NAMALWA (cell line): ENCODE measurements around the gene LMF1.

ENCODE experiments used
- DNase-seq: peaks from one replicate; pipeline ENCODE4 v3.0.0-alpha.2; 2015; ENCODE audit warnings: low spot score

LMF1 gene

DNA sequence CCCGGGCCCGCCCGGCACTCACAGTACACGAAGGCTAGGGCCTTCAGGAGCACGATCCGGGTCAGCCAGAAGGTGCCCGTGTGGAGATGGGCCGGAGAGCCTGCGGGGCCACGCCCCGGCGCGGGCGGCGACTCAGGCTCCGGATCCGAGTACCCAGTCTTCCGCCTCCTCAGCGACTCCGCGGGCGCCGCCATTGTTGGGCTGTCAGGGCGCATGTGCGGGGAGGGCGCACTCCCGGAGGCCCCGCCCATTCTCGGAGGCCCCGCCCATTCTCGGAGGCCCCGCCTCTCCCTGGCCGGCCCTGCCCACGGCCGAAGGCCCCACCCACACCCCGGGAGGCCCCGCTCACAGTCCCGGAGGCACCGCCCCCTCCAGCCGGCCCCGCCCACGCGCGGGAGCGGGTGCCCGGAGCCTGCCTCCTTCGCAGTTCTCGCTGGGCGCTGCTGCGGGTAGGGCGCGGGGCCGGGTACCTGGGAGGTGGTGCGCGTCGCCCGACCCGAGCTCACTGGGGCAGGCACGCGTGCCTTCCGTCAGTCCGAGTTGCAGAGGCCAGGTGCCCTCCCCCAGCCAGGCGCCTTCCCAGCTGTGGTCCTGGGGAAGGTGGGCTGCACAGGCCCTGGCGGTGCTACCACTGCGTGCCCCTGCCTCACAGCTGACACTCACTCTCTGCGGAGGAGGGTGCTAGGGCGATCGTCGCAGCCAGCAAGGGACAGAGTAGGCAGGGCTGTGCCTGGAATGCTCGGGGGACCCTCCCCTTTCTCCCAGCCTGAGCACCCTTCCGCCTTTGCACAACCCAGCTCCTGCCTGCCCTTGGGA lies at the start of gene LMF1:
TSS of gene LMF1 (minus strand) at position 219 of the 816 bp plus-strand sequence. CDS start at position 215, 4 bp downstream.
- DNase-seq, result peak; percentile 93

- DNase-seq, result no peak
Observed at GRCh38 chr16:1020091-1020399, 49.3 kb upstream of the LMF1 start.

GRCh38 chr16:1019231-1020090 lies 48.7 kb upstream of the LMF1 start:
- no peak for DNase-seq

DNA sequence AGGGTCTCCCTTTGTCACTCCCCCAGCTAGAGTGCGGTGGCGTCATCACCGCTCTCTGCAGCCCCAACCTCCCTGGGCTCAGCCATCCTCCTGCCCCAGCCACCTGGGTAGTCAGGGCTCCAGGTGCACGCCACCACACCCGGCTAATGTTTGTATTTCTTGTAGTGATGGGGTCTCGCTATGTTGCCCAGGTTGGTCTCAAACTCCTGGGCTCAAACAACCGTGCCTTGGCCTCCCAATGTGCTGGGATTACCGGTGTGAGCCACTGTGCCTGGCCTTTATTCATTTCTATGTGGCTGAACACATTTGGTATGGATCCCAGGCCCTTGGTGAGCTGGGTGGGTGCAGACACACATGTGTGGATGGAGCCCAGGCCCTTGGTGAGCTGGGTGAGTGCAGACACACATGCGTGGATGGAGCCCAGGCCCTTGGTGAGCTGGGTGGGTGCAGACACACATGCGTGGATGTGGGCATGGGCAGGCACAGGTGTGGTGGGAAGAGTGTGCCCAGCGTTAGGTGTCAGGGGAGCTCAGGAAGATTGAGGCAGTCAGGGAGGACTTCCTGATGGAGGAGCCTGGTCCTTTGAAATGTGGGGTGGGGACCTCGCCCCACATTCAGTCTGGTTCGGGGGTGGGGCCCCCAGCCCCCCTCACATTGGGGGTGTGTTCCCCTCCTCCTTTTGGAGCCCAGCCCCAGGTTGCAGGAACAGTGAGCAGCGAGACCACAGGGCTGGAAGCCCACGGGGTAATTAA lies 47.8 kb upstream of the LMF1 start:
- DNase-seq, result no peak

GRCh38 chr16:1014771-1015495 lies 44.1 kb upstream of the LMF1 start:
- no peak for DNase-seq

DNA sequence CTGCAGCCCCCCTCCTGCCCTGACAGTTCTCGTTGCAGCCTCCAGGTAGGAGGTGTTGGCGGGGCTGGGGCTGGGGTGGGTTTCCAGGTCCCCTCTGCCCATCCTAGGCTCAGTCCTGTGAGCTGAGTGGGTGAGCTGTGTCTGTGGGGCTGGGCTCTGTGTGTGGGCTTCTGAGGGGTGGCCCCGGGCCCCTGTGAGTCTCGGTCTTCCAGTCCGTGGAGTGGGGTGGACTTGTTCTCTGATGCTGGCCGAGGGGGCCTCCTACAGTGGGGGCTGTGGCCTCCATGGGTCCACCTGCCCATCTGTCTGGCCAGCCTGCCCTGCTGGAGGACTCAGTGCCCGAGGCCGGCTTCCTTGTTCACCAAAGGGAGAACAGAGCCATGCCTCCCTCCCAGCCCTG lies 43.4 kb upstream of the LMF1 start:
- DNase-seq, result no peak

- DNase-seq, result no peak
Observed at GRCh38 chr16:1013593-1013900, 42.8 kb upstream of the LMF1 start.

DNA sequence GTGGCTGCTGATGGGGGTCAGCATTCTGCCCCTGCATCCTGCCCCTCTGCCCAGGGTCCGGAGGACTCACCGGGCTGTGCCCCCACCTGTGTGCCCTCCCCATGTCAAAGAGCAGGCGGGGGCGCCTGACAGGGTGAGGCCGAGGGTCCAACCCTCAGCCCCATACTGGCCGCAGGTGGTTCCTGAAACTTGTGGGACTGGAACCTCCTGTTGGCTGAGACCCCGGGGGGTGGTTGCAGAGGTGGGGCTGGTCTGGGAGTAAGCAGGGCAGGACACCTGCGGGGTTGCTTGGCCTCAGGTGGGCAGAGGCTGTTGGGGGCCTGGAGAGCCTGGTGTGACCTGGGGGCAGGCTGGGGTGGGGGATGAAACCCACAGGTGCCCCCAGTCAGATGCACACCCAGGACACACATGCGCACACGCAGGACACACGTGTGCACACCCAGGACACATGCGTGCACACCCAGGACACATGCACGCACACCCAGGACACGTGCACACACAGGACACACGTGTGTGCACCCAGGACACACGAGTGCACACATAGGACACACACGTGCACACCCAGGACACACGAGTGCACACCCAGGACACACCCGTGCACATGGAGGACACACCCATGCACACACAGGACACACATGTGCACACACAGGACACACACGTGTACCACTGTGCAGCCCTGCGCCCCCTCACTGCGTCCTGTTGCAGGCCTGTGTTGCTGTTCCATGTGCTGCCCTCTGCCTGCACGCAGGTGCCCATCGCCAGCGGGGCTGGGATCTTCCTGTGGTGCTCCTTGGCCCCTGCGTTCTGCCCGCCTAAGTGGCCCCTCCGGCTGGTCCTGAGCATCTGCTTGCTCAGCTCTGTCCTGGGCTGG lies 42.2 kb upstream of the LMF1 start:
- no peak for DNase-seq

GRCh38 chr16:1012135-1012534 lies 41.4 kb upstream of the LMF1 start:
- no peak for DNase-seq

DNA sequence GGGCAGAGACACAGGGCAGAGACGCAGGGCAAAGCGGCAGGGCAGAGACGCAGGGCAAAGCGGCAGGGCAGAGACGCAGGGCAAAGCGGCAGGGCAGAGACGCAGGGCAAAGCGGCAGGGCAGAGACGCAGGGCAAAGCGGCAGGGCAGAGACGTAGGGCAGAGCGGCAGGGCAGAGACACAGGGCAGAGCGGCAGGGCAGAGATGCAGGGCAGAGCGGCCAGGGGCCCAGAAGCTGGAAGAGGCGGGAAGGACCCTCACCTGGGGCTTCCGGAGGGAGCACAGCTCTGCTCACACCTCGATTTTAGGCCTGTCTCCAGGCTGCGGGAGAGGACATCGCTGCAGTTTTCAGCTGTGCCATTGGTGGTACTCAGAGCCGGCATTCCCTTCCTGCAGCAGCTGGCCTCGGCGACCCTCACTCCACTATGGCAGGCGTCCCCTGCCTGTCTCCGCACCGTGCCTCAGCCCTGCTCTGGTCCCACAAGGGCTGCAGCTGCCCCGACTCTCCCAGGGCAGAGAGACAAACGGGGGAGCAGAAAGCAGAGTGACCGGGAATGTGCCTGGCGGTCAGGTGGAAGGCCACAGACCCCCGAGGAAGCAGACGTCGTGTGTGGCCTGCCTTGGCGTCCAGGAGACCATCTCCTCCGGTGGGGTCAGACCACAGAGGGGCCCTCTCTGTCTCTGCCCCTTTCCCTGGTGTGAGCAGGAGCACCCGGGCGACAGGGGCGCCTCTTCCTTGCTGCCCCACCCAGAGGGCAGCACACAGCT lies 40.7 kb upstream of the LMF1 start:
- DNase-seq, result no peak

GRCh38 chr16:1010815-1011214 lies 40.0 kb upstream of the LMF1 start:
- no peak for DNase-seq

DNA sequence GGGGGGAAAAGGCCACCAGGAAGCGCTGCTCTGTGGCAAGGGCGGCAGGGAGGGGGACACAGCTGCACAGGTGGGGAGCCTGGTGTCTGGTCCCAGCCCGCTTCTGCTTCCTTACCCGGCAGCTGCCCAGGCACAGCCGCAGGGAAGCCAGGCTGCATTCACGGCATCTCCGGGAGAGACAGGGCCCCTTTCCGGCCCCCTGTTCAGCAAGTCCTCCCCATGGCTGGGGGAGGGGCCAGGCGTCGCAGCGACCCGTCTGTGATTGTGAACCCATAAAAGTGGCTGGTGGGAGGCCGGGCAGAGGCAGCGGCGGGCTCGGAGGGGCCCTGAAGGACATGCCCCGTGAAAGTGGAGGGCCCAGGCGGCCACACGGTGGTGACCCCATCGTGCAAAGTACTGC lies 39.5 kb upstream of the LMF1 start:
- DNase-seq, result no peak

DNA sequence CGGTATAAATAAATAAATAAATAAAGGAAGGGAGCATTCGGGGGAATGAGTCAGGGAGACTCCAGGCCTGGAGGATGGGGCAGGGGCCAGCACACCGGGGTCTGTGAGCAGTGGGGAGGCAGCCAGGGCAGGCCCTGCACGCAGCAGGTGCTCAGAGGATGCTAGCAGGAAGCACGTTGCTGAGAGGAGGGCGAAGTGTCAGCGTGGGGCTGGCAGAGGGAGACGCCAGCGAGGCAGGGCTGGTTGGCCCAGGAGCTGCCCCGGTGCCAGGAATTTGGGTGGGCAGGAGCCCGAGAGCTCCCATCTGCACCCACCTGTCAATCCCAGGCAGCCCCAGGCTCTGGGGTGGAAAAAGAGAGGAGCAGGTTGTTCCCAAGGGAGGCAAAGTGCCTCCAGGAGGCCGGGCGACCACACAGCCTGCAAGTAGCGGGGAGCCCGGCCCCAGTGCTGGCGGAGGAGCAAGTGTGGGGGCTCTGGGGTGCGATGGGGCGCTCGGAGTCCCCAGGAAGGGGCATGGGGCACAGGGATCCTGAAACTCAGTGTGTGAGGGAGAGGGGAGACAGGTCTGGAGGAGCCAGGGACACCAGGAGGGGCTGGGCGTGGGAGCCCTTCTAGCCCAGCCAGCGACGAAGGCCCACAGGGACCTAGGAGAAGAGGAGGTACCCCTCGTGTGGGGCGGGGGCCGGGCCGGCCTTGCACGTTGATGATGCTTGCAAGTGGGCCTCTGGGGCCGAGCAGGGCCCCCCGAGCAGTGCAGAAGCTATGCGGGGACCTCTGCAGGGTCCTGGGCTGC lies 38.8 kb upstream of the LMF1 start:
- DNase-seq, result no peak

DNA sequence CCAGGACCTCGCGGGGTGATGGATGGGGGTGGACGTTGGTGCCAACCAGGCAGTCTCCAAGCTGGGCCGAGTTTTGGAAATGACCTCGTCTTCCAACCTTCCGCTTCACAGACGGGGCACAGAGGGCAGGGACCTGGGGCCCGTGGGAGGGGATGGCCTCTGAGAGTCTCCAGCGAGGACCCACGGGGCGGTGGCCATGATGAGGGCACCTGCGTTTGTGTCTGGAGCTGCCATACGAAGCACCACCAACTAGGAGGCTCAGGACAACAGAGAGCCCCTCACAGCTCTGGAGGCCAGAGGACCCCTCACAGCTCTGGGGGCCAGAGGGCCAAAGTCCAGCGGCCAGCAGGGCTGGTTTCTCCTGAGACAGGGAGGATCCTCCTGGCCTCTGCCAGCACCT lies 37.3 kb upstream of the LMF1 start:
- DNase-seq, result no peak

- DNase-seq, result no peak
Observed at GRCh38 chr16:1007284-1007850, 36.6 kb upstream of the LMF1 start.

GRCh38 chr16:1006781-1007180 lies 36.0 kb upstream of the LMF1 start:
- no peak for DNase-seq

DNA sequence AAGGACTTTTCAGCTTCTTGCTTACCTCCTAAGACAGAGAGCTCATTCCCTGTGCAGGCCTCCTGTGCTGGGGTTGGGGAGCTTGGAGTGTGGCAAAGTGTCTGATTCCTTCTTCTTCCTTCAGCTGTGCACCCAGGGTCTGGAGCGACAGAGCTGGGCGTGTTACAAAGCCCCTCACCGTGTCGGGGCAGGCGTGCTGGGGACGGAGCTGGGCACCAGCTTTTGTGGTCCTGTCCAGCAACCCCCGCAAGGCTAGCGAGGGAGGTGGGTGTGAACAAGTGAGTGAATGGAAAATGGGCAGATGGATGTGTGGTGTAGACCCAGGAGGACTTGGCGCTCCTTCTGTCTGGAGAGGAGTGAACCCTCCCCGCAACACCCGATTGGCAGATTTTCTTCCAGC lies 34.5 kb upstream of the LMF1 start:
- no peak for DNase-seq

GRCh38 chr16:1003391-1004347 lies 32.9 kb upstream of the LMF1 start:
- DNase-seq, result no peak
